CD1c-positive myeloid dendritic cell (primary cell): Measurements from ENCODE around the gene CDKAL1.
"Not testable (repeated sequence)": the region's sequence is repeated elsewhere in the genome, so short reads cannot be mapped to it uniquely, and the experiment has no call there.

Experiments used
- DNase-seq: peaks from one replicate; pipeline ENCODE4 v3.0.0-alpha.2; 2016; ENCODE audit errors: extremely low spot score

The CDKAL1 gene

DNA sequence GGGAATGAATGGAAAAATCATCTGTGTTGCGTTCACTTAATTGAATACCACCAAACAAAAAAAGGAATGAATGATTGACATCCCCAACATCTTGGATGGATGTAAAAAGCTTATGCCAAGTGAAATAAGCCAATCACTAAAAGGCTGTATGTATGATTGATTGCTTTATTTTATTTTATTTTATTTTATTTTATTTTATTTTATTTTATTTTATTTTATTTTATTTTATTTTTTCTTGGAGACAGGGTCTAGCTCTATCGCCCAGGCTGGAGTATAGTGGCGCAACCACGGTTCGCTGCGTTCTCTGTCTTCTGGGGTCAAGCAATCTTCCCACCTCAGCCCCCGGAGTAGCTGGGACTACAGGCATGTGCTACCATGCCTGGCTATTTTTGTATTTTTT lies 263.3 kb downstream of the CDKAL1 start:
- no peak for DNase-seq

DNA sequence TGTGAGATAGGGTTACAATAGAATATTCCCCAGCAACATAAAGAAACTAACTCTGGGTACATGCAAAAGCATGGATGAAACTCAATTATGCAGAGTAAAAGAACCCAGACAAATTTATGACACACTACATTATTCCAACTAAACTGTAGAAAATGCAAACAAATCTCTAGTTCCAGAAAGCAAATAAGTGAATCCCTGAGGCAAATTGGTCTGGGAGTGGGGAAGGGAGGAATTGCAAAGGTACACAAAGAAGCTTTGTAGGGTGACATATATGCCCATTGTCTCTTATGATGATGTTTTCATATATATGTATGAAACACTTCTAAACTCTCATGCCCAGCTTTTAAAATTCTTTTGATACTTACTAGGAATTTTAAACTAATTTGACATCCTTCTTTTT lies 266.0 kb downstream of the CDKAL1 start:
- no peak for DNase-seq

DNA sequence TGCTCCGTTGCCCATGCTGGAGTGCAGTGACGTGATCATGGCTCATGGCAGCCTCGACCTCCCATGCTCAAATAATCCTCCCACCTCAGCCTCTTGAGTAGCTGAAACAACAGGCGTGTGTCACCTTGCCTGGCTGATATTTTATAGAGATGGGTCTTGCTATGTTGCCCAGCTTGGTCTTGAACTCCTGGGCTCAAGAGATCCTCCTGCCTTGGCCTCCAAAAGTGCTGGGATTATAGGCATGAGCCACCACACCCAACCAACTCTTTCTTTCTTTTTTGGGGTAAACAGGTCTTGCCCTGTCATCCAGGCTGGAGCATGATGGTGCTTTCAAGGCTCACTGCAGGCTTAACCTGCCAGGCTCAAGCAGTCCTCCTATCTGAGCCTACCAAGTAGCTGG lies 266.4 kb downstream of the CDKAL1 start:
- no peak for DNase-seq

DNA sequence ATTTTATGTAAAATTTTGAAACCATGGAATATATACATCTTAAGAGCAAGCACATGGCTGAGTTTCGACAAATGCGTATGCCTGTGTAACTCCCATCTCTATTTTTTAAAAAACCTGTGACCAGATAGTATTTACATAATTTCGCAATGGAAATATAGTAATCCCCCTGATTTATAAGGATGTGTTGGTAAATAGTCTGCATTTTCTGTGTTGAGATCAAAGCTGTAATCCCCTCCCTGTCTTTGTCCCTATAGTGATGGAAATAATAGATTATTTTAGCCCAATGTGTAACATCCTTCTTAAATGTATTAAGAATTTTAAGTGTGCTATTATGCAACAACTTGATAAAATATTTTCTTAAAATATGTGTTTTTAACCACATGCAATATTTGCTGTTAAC lies 267.3 kb downstream of the CDKAL1 start:
- no peak for DNase-seq

DNA sequence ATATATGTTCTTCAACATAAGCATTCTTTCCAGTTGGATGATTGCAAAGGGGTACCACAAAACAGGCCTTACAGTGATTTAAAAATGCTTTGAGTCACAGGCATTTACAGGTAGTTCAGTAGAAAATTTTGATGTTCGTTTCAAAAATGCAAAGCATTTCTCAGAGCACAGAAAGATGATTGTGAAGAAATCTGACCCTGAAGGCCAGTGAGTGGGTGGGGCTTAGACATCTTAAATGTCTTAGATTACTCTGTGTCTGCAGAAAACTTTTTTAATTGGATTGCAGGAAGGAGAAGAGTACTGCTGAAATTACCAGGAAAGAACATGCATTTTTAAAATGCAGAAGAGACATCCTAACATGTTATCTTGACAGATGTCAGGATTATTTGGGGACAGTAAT lies 268.3 kb downstream of the CDKAL1 start:
- DNase-seq: no peak

DNA sequence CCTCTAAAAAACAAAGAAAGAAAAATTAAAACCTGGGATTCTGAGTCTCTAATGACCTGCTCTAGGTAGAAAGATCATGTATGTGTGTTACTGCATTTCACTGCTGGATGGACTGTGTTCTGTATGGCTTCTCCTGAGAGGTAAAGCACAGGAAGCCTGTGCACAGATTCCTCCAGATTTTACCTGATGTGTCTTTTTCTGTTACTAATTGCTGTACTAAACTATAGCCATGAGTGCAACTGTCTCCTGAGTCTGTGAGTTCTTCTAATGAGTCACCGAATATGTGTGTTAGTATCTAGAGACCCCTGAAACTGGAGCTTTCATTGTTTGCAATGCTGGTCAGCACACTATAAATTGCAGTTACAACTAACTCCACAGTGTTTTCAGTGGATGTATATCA lies 270.8 kb downstream of the CDKAL1 start:
- no peak for DNase-seq

DNA sequence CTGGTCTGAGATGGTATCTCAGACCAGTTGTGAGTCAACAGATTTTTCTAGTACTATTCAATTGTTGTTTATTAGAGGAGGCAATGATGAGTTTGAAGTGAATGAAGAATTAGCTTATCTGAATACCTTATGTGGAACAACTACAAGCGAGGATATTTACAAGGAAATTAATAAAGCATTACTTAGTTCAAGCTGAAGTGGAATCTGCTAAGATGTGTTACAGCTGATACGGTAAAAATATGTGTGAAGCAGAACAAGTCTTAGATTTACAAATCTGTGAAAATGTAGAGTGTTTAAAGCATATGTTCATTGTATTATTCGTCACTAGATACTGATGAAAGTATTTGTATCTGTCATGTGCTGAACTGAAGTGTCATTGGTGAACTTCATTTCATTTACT lies 272.4 kb downstream of the CDKAL1 start:
- DNase-seq: no peak

DNA sequence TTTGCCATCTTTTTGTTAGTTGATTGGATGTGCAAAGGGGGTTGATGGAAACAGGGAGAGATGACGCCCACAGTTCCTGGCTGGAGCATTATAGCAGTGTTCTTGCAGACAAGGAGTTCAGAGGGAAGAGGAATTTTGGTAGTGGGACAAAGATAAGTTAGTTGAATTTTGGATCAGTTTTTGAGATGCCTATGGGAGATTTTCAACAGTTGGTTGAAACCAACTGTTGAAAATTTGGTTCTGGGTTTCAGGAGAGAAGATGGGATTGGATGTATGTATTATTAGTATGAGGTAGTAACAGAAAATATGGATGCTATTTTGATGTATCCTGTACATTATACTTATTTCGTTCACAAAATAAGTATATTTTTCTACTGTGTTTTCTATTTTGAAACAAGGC lies 274.2 kb downstream of the CDKAL1 start:
- DNase-seq: no peak

DNA sequence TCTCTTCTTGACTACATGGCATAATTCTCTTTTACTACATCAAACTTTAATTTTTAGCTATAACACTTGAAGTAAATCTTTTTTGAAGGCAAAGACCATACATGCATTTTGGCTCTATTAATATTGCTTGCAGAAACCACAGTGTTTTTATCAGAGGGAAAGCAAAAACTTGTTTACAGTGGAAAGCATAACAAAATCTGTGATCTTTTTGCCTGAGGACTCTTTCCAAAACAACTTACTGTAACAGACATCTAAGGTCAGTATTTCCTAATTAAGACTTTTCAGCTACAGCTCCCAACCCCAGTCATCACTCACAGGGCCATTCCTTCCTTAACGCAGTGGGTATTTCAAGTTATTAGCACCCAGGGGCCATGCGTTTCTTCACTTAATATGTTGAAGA lies 274.7 kb downstream of the CDKAL1 start:
- DNase-seq: no peak

DNA sequence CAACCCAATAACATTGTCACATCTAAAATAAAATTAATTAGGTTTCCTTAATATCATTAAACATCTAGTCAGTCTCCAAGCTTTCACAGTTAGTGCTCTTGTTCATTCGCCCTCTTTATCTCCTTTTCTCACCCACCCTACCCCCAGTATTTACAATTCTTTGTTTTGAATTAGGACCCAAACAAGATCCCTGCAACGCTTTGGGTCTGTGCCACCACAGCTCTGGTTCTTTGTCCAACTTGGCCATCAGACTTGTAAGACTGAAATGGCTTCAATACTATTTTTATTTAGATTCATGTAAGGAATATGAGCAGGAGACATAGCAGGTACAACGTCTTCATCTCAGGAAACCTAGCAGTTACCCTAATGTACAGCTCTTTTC lies 276.5 kb downstream of the CDKAL1 start:
- DNase-seq: no peak

DNA sequence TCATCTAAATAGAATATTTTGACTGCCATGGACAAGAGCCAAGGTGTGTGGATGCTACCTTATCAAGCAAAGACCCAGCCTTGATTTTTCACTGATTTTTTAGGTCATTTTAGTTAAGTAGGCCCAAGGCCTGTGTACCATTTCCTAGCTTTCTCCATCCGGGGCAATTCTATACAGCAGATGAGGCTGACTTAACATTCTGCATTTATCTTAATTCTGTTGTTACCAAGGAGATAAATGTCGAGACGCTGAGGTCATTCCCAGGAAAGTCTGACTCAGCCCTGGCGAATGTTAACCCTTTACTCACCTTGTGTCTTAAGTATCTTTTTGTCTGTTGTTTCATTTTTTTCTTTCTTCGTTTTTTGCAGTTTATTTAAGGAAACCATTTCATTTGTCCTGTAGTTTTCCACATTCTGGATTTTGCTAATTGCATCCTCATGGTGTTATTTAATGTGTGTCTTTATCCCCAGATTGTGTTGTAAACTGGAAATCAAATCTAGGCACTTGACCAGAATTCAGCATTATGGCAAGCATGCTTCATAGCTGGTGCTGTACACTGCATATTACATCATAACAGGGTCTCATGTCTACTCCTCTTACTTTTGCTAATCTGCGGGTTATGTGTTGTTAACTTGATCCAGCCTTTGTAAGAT lies 277.0 kb downstream of the CDKAL1 start:
- no peak for DNase-seq

DNA sequence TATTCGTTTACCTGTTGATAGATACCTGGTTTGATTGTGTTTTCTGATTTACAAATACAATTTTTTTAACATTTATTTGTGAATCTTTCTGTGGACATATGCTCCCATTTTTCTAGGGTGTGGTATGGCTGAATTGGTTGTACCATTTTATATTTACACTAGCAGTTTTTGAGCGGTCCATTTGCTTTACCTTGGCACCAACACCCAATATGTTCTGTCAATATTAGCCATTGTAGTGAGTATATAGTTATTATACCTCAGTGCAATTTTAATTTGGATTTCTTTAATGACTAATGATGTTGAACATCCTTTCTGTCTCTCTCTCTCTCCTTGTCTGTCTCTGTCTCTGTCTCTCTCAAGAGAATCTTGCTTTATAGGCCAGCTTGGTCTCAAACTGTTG lies 278.5 kb downstream of the CDKAL1 start:
- no peak for DNase-seq

DNA sequence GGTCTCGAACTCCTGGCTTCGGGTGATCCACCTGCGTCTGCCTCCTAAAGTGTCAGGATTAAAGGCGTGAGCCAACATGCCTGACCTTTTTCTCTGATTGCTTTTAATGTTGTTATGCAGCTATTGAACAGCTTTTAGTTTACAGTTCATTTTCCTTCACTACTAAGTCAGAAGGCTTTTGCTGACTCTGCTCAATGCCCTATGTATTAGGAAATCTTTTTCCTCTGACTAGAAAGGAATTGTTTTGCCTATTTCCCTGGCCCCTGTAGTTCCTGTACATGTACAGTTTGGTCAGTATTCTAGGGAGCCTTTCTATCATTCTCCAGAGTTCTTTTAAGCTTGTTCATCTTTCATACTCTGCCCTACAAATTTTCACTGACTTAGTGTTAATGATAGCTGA lies 280.2 kb downstream of the CDKAL1 start:
- no peak for DNase-seq

DNA sequence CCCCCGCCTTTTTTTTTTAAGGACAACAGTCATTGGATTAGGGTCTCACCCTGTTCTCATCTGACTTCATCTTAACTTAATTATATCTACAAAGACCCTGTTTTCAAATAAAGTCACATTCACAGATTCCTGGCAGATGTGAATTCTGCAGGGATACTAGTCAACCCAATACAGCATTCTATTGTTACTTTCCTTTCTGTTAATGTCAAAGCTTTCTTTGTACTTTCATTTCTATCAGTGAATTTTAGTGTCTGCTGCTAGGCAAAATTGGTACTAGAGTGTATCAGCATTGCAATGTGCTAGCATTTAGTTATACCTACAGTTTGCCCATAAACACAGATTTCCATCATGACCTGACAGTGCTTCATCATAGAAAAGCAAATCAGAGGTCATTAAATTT lies 281.9 kb downstream of the CDKAL1 start:
- DNase-seq: no peak

DNA sequence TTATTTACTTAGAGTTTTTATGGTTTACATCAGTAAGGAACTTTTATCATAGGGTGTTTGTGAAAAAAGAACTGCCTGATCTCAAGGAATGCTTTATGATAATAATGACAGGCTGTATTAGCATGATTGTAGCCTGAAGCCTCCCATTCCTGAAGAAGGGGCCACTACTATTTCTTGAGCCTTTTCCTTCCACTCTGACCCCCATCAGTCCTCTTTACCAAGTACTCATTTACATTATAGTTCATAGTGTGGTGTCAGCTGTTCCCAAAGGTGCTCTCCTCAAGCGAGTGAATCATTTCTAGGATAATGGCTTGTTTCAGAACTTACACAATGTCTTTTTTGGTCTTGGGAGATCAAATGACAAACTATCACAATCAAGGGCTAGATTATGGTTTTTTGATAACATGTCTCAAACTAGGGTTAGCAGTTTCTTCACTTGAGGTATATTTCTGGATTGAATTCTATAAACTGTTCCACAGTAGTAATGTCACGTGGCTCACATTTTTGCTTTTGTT lies 283.6 kb downstream of the CDKAL1 start:
- DNase-seq: no peak

DNA sequence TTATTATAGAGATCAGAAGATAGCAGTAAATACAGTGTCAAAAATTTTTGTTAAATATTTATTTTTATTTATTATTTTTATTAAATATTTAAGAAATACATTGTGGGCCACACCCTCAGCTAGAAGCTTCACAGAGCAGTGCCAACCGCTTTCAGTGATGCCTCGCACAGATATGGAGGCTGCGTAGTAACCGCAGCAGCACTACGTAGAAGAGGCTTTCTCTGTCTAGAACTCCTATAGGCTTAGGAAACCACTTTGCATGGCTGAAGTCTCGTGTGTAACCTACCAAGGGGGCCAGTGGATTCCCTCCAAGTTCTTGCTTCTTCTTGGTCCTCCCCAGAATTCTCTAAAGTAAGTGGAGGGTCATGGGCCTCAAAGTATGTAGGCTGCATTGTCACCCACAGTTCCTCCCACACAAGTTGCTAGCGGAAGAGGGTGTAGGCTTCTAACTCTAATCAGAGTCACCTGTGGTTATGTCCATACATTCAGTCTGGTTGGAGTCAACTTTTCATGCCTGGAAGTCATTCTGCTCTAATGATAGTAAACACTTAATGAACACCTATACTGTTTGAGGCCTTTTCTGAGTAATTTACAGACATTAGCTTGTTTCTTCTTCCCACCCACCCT lies 285.6 kb downstream of the CDKAL1 start:
- DNase-seq: no peak

DNA sequence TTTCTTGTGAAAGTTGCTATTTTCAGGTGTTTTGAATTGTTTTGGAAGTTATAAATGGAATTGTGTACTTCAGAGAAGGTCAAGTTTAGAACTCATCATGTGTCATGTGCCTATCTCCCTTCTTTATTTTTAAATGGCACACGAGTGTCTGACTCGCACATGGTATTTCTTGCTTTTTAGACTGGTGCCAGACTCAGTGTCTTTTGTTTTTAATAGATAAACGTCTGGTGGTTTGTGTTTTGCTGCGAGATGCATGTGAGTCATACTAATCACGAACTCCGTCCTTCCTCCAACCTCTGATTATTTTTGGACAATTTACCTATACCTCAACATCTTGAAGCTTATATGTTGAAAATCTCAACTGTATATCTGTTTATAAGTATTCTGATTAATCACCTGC lies 292.1 kb downstream of the CDKAL1 start:
- no peak for DNase-seq

DNA sequence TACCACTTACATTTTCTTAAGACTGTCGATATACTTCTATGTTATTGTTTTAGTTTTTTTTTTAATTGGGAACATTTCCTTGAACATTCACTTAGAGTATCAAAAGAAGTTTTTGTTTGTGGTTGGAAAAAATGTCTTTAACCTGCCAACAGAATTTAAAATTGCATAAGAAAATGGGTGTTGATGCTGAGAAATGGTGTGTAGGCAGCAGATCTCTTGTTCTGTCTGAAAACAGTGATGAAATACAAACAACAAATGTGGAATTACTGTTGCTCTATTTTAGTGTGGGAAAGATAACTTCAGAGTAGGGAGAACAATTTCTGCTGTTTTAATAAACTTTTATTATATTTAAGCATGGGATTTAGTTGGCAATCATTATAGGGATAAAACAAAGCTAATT lies 293.5 kb downstream of the CDKAL1 start:
- no peak for DNase-seq

DNA sequence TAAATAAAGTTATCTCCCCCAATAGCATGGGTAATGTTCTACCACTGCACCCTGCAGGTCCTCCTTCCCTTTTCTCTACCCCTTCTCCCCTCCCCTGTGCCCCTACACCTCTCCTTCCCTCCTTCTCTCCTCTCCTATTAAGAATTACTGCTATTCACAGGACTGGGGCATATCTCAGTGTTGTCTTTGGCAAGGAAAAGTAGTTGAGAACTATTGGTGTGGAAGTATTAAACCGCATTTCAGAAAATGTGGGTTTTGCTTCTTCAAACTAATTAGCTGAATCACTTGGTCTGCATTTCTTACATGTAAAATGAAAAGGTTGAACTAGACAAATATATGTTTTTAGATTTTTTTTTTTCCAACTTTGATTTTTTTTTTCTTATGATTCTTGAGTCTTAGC lies 296.3 kb downstream of the CDKAL1 start:
- DNase-seq: no peak

DNA sequence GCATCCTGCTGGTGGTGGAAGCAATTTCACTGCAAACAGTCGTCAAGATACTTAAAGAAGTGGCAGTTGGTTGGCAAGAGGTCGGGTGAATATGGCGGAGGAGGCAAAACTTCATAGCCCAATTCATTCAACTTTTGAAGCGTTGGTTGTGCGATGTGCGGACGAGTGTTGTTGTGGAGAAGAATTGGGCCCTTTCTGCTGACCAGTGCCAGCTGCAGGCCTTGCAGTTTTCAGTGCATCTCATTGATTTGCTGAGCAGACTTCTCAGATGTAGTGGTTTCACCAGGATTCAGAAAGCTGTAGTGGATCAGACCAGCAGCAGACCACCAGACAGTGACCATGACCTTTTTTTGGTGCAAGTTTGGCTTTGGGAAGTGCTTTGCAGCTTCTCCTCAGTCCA lies 297.0 kb downstream of the CDKAL1 start:
- not testable (repeated sequence) for DNase-seq

DNA sequence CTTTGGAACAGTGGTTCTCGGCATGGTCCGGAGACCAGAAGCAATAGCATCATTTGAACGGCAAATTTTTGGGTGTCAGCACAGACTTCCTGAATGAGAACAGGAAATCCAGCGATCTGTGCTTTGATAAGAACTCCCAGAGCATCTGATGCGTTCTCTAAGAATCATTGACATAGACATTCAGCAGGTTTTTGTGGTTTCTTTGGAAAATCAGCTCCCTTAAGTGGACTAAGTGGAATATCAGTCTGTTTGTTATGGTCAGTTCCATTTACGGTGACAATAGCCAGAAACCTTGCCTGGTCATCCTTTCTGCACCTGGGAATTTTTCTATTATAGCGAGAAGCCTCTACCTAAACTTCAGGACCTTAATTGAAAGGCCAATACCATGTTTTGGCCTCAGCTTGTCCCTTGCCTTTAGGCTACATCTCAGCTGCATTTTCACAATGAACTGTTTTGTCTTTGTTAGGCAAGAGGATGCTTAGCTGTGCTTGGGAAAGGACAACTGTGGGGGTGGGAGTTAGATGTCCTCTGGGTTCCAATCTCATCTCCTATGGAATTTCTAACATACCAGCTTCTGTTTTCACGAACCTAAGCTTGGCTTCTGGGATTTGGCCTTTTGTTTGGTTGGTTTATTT lies 299.7 kb downstream of the CDKAL1 start:
- DNase-seq: no peak

DNA sequence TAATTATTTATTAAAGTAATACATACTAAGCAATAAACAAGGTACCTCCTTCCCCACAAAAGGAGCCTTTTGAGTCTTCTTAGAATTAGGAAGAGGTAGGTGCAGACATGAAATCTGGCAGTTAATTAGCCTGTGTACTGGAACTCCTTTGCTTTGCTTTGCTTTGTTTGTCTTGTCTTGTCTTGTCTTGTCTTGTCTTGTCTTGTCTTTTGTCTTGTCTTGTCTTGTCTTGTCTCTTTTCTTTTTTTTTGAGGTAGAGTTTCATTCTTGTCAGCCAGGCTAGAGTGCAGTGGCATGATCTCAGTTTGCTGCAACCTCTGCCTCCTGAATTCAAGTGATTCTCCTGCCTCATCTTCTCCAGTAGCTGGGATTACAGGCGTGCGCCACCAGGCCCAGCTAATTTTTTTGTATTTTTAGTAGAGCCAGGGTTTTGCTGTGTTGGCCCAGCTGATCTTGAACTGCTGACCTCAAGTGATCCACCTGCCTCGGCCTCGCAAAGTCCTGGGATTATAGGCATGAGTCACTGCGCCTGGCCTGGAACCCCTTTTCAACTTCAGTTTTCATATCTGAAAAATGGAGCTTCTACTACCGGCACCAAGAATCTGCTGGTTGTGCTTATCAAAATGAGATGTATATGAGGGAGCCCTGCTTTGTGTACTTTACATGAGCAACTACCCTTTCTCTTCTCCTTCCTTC lies 301.2 kb downstream of the CDKAL1 start:
- no peak for DNase-seq

DNA sequence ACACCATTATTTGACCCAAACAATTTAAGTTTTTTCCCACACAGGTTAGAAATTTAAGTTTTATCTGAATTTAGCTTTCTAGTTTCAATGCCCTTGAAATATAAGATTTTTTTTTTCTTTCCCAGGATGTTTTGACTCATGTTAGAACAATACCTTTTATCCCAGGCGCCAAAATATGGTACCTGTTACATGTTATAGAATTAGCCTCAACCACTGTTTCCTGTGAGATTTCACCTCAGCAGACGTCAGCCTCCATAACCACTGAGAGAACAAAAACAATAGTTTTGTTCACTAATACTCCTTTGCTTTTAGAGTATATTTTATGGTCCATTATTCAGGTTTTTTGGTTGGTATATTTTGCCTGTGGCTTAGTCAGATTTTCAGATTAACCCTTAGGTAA lies 302.9 kb downstream of the CDKAL1 start:
- no peak for DNase-seq
